SHP77 (cell line): Measurements from ENCODE around the gene SLC7A11.

Experiments used
- DNase-seq, 2 experiments: peaks; one replicate each; lab custom pipeline; 2025; lab: John Stamatoyannopoulos, UW

SLC7A11 gene

GRCh38 chr4:138161351-138161750, 80.8 kb downstream of the SLC7A11 start:
- DNase-seq, result no peak

GRCh38 chr4:138158746-138159297, 83.3 kb downstream of the SLC7A11 start:
- DNase-seq, result no peak

- DNase-seq, result no peak
Measured at GRCh38 chr4:138140879-138141278, 101.3 kb downstream of the SLC7A11 start.

GRCh38 chr4:138138774-138139173, 103.4 kb downstream of the SLC7A11 start:
- DNase-seq, result no peak

- no peak for DNase-seq
Measured at GRCh38 chr4:138135610-138136009, 106.5 kb downstream of the SLC7A11 start.

GRCh38 chr4:138118270-138118669, 123.9 kb downstream of the SLC7A11 start:
- no peak for DNase-seq

- DNase-seq, result no peak
Measured at GRCh38 chr4:138115053-138115452, 127.1 kb downstream of the SLC7A11 start.

- no peak for DNase-seq
Measured at GRCh38 chr4:138114434-138114833, 127.7 kb downstream of the SLC7A11 start.
